Upper lobe of left lung (tissue), 6 donors: ENCODE results near the gene STEAP1B. TPM values are rescaled to one million over a fixed set of nuclear protein-coding genes. Genes with fewer than 3 reads are reported as not detected.

ENCODE experiments used
- ATAC-seq, 2 donors: fragments of 200-7000 bp; cut with Tn5 transposase; one replicate each; pipeline ENCODE4 v1.9.1; 2022; ENCODE audit warnings: mild to moderate bottlenecking in 2 of 2, moderate library complexity in 2 of 2; ENCODE audit not compliant: low FRiP score in 2 of 2
- DNase-seq, 2 donors: peaks; one replicate each; pipeline ENCODE4 v3.0.0-alpha.2; 2019 to 2020
- H3K27ac ChIP-seq, 4 donors: fragments of 200-600 bp; sonication (generic); one replicate each; pipeline ENCODE4 v1.5.1; 2016 to 2019
- H3K27me3 ChIP-seq, 4 donors: fragments of 200-600 bp; sonication (generic); one replicate each; pipeline ENCODE4 v1.5.1; 2017 to 2019
- H3K36me3 ChIP-seq, 4 donors: fragments of 200-600 bp; sonication (generic); one replicate each; pipeline ENCODE4 v1.5.1; 2016 to 2019
- H3K4me1 ChIP-seq, 4 donors: fragments of 200-600 bp; sonication (generic); one replicate each; pipeline ENCODE4 v1.5.1; 2018 to 2019
- H3K4me3 ChIP-seq, 4 donors: fragments of 200-600 bp; sonication (generic); one replicate each; pipeline ENCODE4 v1.5.1; 2017 to 2019; ENCODE audit warnings: mild to moderate bottlenecking in 2 of 4, moderate library complexity in 1 of 4
- H3K9me3 ChIP-seq, 4 donors: fragments of 200-600 bp; sonication (generic); one replicate each; pipeline ENCODE4 v1.5.1; 2018 to 2019
- CTCF ChIP-seq, 6 experiments: fragments of 450-650 bp in 4 of 6; fragments of 200-600 bp in 2 of 6; sonication (generic) in 2 of 6; IDR thresholded peaks; one replicate each; pipeline ENCODE4 v1.5.1; 2016 to 2019; ENCODE audit warnings: antibody characterized with exemption in 6 of 6
- EP300 ChIP-seq, 4 donors: sonication (generic); formaldehyde crosslinking; IDR thresholded peaks; one replicate each; pipeline ENCODE4 v1.5.1; 2017; ENCODE audit warnings: antibody characterized with exemption in 4 of 4, control low read depth in 2 of 4
- POLR2A ChIP-seq, 4 donors: fragments of 450-650 bp; IDR thresholded peaks; one replicate each; pipeline ENCODE4 v1.5.1; 2016 to 2017; ENCODE audit warnings: antibody characterized with exemption in 4 of 4, mild to moderate bottlenecking in 2 of 4
- POLR2AphosphoS5 ChIP-seq, 2 donors: sonication (generic); formaldehyde crosslinking; IDR thresholded peaks; one replicate each; pipeline ENCODE4 v1.5.1; 2017; ENCODE audit warnings: antibody characterized with exemption in 2 of 2
- WGBS, 2 donors: methylation state at CpG; one replicate each; pipeline ENCODE4 v1.1.5; 2017 to 2018; 5-methylcytosine and 5-hydroxymethylcytosine counted together
- total RNA-seq, 6 donors: library from RNA; depleted of rRNA in 4 of 6; stranded (reverse); fragments of >200 nt in 4 of 6; gene quantifications; one replicate each; pipeline versions ENCODE4 v1.1.0 to v1.2.1, GENCODE V29; 2016 to 2021
- donor health status: DM: no; HTN: no; CAD: no; lungs with moderate emphysema.
- donor health status: DM: no; HTN: yes; CAD: no; lungs with severe emphysema.

The STEAP1B gene
- total RNA-seq, 6 donors from 2014 or later: 0.30 to 2.1 (median 0.92) TPM; not detected in 3

- no peak for DNase-seq
- 77 to 96% methylated on average over 5 of the region's 5 CpGs for WGBS, 2 donors
- no peak for ATAC-seq
These were observed 39.5 kb downstream of the STEAP1B start for GRCh38 chr7:22460363-22460988.

GRCh38 chr7:22457471-22457870 lies 42.5 kb downstream of the STEAP1B start:
- 81 to 100% methylated on average over 1 of the region's 1 CpG for WGBS, 2 donors
- Histone ChIP-seq H3K4me3 (no peak overlapping the region), H3K36me3 (no peaks in the 10 kb centered on the region), H3K9me3 (no peaks in the 10 kb centered on the region), H3K4me1 (peaks cover 0 to 3% (median 1%) of the 10 kb centered on the region in 4 donors), H3K27ac (no peak overlapping the region), H3K27me3 (no peaks in the 10 kb centered on the region)
- no peak for TF ChIP-seq CTCF (IDR thresholded peaks at IDR 0.05)
- TF ChIP-seq POLR2A (IDR thresholded peaks at IDR 0.05): no peak
- TF ChIP-seq EP300 (IDR thresholded peaks at IDR 0.05): no peak
- TF ChIP-seq POLR2AphosphoS5 (IDR thresholded peaks at IDR 0.05): no peak
- no peak for DNase-seq
- ATAC-seq: no peak

More at GRCh38 chr7:22460363-22460988, 39.5 kb downstream of the STEAP1B start:
- Histone ChIP-seq H3K27me3 (no peaks in the 10 kb centered on the region), H3K27ac (no peak overlapping the region), H3K4me3 (no peak overlapping the region), H3K4me1 (no peaks in the 10 kb centered on the region), H3K9me3 (no peaks in the 10 kb centered on the region), H3K36me3 (no peaks in the 10 kb centered on the region)
- TF ChIP-seq EP300 (IDR thresholded peaks at IDR 0.05): no peak
- TF ChIP-seq POLR2A (IDR thresholded peaks at IDR 0.05): no peak
- TF ChIP-seq CTCF (IDR thresholded peaks at IDR 0.05): no peak
- no peak for TF ChIP-seq POLR2AphosphoS5 (IDR thresholded peaks at IDR 0.05)

GRCh38 chr7:22454446-22454845 lies 45.5 kb downstream of the STEAP1B start:
- ATAC-seq (no peak), DNase-seq (peak in 1 of 2 donors; percentile 19)
- Histone ChIP-seq H3K4me3 (no peak overlapping the region), H3K27me3 (no peaks in the 10 kb centered on the region), H3K9me3 (no peaks in the 10 kb centered on the region), H3K27ac (no peak overlapping the region), H3K4me1 (peaks cover 0 to 17% (median 7%) of the 10 kb centered on the region in 4 donors), H3K36me3 (no peaks in the 10 kb centered on the region)
- 83 to 87% methylated on average over 3 of the region's 3 CpGs for WGBS, 2 donors
- TF ChIP-seq POLR2A (IDR thresholded peaks at IDR 0.05) (no peak), EP300 (IDR thresholded peaks at IDR 0.05) (no peak), POLR2AphosphoS5 (IDR thresholded peaks at IDR 0.05) (no peak), CTCF (IDR thresholded peaks at IDR 0.05) (no peak)

- Histone ChIP-seq H3K4me3 (no peak overlapping the region), H3K27me3 (no peaks in the 10 kb centered on the region), H3K36me3 (no peaks in the 10 kb centered on the region), H3K9me3 (no peaks in the 10 kb centered on the region), H3K27ac (no peak overlapping the region), H3K4me1 (peaks cover 0 to 17% (median 7%) of the 10 kb centered on the region in 4 donors)
- TF ChIP-seq POLR2AphosphoS5 (IDR thresholded peaks at IDR 0.05) (no peak), EP300 (IDR thresholded peaks at IDR 0.05) (no peak), POLR2A (IDR thresholded peaks at IDR 0.05) (no peak), CTCF (IDR thresholded peaks at IDR 0.05) (no peak)
- 52 to 59% methylated on average over 4 of the region's 4 CpGs for WGBS, 2 donors
- no peak for DNase-seq
- no peak for ATAC-seq
These were observed 46.9 kb downstream of the STEAP1B start for GRCh38 chr7:22452960-22453558.
